Epithelial cell of esophagus (primary cell): Measurements from ENCODE around the gene PLSCR4.

Source experiments
- DNase-seq: peaks from one replicate; pipeline ENCODE4 v3.0.0; 2010; ENCODE audit warnings: low read depth
- H3K4me3 ChIP-seq: 2 replicates; pipeline ENCODE4 v1.5.1; 2011; ENCODE audit warnings: mild to moderate bottlenecking, low read length, control low read depth
- CTCF ChIP-seq: IDR thresholded peaks from 2 replicates; pipeline ENCODE4 v1.5.1; 2011; ENCODE audit warnings: low read depth, mild to moderate bottlenecking, low read length, control low read depth, inconsistent platforms; ENCODE audit not compliant: insufficient read depth; ENCODE audit errors: missing control alignments

The PLSCR4 gene

GRCh38 chr3:146161663-146162002, 89.3 kb downstream of the PLSCR4 start:
- peak; percentile 44 for DNase-seq
- peak overlapping the region; percentile 79 for H3K4me3 ChIP-seq
- TF ChIP-seq CTCF, result no peak

DNA sequence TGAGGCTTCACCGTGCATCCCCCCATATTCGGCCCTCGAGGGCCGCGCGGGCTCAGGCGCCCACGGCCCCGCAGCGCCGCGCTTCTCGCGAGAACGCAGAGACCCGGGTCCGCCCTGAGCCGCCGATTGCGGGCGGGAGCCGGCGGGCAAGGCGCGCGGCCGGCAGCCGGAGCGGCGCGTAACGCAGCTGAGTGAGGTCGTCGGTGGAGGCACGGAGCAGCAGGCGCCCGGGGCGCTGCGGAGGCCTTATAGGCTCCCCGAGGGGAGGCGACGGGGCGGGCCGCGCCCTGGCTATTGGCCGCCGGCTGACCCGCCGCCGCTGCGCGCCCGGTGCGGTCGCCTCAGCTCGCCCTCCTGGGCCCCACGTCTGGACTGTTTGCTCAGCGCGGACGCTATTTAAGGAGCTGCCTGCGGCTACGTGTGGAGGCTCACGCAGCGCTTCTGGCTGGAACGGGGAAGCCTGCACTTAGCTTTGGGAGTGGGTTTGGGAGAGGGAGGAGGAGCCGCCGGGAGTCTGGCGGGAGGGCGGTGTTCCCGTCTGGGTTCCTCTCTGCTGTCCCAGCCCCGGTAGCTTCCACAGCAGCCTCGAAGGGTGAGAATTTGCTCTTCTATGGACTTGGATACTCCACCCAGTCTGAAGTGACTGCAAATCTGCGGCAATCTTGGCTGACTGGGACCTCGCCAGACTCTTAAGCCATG, 89.8 kb downstream of the PLSCR4 start, which contains the start of gene PLOD2:
PLOD2 (minus strand) TSS at position 221 of the 699 bp plus-strand sequence; CDS start at position 26, 195 bp downstream.
- peak within 1 kb of the TSS; percentile 79 for H3K4me3 ChIP-seq
- DNase-seq, result peak; percentile 76
- no peak for TF ChIP-seq CTCF

- DNase-seq, result peak; percentile 84
- TF ChIP-seq CTCF, result peak; percentile 68
- H3K4me3 ChIP-seq, result peak overlapping the region; percentile 79
Observed at GRCh38 chr3:146160321-146160963, 90.5 kb downstream of the PLSCR4 start.

GRCh38 chr3:146159616-146160320, 91.1 kb downstream of the PLSCR4 start:
- no peak for DNase-seq
- peak overlapping the region; percentile 79 for H3K4me3 ChIP-seq

DNA sequence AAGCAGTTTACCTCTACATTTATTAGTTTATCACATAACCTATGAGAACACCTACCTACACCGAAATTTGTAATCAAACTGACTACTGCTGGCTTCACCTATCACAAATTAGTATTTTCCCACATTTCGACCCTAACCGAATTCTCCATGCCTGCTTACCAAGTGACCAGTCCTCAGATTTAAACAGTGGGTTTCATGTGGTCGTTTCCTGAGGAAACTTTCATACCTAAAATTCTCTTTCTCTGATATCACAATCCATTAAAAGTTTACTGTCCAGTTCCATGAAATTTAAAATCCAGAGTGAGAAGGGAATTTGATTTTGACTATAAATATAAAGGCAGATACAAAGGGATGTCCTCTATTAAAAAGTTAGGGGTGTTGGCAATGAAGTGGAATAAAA, 91.9 kb downstream of the PLSCR4 start:
- no peak for DNase-seq
- no peak for TF ChIP-seq CTCF
- peak overlapping the region; percentile 79 for H3K4me3 ChIP-seq

More at GRCh38 chr3:146159616-146160320, 91.1 kb downstream of the PLSCR4 start:
- no peak for TF ChIP-seq CTCF

DNA sequence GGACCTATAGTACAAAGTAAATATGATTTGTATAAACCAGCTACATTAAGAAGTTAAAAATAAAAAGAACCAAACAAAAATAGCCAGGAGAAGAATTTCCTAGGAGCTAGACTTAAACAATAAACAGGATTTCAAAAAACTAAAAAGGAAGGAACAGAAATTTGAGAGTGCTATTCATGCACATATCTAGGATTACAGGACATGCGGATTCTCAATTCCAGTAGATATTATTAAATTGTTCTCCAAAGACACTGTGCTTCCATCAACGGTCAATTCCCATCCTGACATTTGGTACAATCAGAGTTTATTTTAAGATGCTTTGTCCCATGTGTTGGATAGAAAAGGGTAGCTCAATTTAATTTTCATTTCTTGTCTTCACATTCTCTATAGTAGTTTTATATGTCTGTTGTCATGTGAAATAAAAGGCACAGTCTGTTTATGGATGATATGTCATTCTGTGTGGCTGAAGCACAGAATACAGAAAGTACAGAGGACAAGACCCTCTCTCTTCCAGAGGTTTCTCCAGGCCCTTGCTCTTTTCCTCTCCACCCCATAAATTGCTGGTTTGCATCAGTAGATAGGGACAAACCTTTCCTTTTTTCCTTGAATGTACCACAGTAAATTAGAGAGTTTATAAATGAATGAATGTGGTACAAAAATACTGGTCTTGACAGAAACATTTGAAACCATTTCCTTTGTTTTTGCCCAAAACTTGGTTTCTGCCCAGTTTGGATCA, 93.4 kb downstream of the PLSCR4 start:
- DNase-seq, result no peak
- no peak overlapping the region for H3K4me3 ChIP-seq
- no peak for TF ChIP-seq CTCF
